ENCODE measurements around the gene AKT2.

The AKT2 gene

DNA sequence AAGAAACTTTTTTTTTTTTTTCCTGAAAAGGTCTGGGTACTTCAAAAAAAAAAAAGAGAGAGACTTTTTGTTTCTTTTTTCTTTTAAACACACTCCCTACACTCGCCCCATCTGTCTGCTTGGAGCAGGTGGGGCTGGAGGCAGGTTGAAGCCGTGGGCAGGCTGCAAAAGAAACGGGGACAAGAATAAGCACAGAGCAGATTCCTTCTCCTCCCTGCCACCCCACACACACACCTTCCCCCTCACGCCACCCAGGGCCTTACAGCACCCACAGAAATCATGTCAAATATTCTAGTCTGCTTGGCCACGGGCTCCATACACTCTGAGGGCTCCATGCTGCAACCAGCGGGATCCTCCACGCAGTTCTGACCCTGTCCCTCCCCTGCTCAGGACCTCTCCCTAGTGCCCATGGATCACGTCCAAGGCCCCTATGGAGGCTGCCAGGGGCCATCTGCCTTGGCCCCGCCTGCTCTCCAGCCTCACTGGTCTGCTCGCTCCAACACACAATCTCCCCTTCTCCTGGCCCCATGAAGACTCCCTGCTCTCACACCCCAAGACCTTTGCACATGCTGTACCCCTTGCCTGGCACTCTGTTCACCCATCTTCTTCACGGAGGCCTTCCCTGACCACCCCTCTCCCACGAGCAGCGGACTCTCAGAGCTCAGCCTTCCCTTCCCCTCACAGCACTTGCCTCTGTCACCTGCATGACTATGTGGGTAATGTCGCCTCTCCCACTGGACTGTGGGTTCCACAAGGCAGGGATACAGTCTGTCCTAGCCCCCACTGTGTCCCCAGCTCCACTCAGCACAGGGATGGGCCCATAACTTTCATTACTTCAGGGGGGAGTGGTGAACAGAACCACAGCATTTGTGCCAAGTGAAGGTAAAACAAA is 11.4 kb downstream of the AKT2 start:
- no peak for DNase-seq (ENCODE audit: low spot score)

GRCh38 chr19:40272261-40272660 is 12.9 kb downstream of the AKT2 start:
- no peak for DNase-seq (ENCODE audit: low spot score)

GRCh38 chr19:40271706-40272105 is 13.4 kb downstream of the AKT2 start:
- DNase-seq (ENCODE audit: low spot score), result no peak

- DNase-seq (ENCODE audit: low spot score), result no peak
Measured at GRCh38 chr19:40270362-40271089, 14.6 kb downstream of the AKT2 start.

DNA sequence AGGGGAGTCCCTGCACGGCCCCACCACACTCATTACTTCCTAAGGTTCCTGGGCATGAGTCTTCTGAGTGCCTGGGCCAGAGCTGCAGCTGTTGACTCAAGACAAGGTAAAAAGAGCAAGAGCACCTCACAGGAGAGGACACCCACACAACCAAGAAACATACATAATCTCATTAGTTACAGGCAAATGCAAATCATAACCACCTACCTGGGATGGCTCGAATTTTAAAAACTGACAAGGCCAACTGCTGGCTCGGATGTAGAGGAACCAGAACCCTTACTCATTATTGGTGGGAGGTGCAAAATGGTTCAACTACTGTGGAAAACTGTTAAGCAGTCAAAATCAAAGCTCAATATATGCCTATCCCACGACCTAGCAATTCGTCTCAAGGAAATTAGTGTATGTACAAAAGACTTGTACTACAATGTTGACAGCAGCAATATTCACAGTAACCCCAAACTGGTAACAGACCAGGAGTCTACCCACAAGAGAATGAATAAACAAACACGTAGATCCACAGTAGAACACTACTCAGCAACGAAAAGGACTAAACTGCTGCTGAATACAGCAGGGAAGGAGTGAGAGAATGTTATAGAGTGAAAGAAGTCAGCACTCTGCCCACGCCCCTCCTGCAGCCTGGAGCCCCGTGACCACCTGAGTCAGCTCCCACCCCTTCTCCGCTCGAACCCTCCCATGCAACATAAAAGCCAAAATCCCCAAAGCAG is 15.8 kb downstream of the AKT2 start:
- no peak for DNase-seq (ENCODE audit: low spot score)

- no peak for DNase-seq (ENCODE audit: low spot score)
Measured at GRCh38 chr19:40267601-40267997, 17.5 kb downstream of the AKT2 start.

DNA sequence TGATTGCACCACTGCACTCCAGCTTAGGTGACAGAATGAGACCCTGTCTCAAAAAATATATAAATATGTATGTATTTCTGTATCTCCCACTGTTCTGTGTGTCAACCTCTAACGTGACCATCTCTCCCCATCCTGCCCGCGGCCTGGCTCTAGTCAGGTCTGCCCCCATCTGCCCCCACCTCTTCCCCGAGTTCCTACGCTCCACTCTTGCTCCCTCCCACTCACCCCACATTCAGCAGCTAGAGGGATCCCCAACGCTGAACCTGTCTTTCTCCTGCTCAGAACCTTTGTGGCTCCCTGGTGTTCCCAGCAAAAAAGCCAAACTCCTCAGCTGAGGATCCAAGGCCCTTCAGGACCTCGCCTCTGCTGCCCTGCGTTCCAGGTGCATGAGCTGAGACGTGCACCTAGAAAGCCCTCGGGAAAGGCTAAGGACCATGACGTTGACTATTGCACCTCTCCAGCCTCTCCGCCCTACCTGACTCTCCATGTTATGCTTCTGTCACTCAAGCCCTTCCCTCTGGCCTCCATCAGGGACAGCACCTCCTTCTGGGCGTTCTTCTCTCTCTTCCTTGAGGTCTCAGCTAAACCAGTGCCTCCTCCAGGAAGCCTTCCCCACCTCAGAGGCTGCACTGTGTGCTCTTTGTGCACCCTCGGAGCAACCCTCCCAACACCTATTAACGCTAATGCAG is 18.1 kb downstream of the AKT2 start:
- DNase-seq (ENCODE audit: low spot score), result no peak

DNA sequence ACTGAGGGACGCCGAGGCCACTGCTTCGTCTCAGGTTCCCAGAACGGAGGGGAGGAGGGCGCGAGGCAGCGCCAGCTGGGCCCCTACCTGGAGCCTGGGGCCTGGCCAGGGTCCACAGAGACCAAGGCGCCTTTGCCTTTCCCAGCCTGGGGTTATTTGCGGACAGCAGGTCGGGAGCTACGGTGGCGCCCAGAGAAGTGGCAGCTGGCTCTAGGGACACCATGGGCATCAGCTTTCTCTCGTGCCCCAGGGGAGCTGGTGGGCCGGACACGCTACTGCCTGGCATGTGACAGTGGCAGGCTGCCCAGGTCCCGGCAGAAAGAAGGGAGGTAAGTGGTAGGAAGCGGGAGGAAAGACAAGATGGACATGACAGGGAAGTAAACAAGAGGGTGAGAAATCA is 19.0 kb downstream of the AKT2 start:
- no peak for DNase-seq (ENCODE audit: low spot score)

GRCh38 chr19:40265763-40266099 is 19.4 kb downstream of the AKT2 start:
- DNase-seq (ENCODE audit: low spot score), result no peak

DNA sequence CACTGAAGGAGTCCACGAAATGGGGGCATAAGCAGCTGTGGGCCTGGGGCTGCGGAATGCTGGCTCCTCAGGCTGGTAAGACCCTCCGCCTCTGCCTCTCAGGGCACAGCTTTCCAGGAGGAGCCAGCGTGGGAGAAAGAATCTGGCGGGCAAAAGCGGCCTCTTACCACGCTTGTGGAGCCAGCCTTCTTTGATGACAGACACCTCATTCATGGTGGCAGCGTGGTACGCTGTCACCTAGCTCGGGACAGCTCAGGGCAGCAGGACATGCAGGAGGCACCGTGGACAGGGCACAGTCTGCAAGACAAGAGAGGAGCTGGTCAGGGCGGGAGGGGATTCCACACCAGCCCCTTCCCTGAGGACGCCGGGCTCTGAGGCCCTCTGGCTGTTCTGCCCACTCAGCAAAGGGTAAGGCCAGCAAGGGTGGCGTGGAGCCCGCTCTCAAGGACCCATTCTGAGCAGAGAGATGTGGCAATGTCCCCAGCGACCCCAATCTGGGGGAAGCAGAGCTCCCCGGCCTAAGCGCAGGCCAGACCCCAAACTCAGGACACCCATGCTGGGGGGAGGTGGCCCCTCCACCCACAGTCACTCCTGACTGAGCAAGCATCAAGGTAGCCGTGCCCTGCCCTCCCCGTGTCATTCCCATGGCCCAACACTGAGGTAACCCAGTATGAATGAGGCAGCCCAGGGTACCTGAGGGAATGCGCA is 19.9 kb downstream of the AKT2 start:
- DNase-seq (ENCODE audit: low spot score), result no peak

DNA sequence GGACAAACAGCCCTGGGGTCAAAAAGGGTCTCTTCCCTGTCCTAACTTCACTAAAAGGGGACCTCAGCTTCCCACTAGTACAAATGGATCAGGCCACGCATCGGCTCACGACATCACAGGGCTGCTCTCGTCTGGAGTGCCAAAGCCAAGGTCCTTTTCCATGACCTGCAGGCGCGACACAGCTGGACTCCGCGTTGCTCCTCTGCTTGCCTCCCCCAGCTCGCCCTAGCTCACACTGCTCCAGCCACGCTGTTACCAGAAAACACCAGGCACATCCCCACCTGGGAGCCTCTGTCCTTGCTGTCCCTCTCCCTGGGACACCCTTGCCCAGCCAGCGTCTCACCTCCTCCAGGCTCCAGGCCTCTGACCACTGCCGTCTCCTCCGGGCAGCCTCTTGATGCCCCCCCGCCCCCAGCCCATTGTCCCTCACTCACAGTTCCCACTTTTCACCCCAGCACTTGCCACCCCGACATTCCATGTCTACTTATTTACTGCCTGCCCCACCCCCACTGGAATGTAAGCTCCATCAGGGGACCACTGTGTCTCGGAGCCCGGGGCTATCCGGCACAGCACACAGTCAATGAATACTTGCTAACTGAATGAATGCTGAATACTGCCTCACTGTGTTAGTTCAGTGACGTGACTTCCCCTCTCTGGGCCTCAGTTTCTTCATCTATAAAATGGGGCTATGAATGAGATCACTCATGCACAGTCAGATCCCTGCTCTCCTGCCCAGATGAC is 20.7 kb downstream of the AKT2 start:
- DNase-seq (ENCODE audit: low spot score), result no peak

- no peak for DNase-seq (ENCODE audit: low spot score)
Measured at GRCh38 chr19:40263440-40264313, 21.5 kb downstream of the AKT2 start.

GRCh38 chr19:40262422-40262821 is 22.7 kb downstream of the AKT2 start:
- no peak for DNase-seq (ENCODE audit: low spot score)

- DNase-seq (ENCODE audit: low spot score), result no peak
Measured at GRCh38 chr19:40261631-40262030, 23.5 kb downstream of the AKT2 start.

DNA sequence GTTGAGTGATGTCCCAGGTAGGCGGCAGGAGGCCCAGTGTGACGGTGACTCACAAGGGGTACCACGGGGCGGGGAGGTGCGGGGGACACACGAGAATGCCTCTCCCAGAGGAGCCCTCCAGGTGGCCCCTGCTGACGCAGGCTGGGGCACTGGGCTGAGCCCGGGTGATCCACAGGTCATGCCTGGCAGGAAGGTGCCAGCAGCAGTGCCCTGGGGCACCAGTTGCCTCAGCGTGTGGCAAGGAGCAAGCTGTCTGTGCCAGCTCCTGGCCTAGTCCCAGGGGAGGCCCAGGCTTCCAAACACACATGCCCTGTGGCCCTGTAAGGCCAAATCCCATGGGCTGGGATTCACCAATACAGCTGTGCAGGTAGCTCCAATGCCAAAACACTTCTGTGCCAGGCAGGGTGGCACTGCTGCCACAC is 28.0 kb downstream of the AKT2 start:
- DNase-seq (ENCODE audit: low spot score), result no peak

DNA sequence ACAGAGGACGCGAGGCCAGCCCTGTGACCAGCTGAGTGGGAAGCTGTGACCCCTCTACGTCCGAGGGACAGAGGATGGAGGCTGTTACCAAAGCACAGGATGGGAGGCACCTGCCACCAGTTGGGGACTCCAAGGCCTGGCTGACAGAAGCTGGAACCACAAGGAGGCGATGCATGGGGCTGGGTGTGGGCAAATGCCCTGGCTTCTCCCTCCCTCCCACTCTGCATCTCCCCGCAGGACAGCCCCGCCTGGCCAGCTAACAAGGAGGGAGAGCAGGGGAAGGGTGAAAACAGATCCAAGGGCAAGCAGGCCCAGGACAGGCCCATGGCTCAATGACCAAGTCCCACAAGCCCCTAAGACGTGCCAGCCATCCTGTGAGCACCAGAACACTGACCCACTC is 28.6 kb downstream of the AKT2 start:
- DNase-seq (ENCODE audit: low spot score), result no peak

GRCh38 chr19:40255619-40256166 is 29.5 kb downstream of the AKT2 start:
- DNase-seq (ENCODE audit: low spot score), result no peak

DNA sequence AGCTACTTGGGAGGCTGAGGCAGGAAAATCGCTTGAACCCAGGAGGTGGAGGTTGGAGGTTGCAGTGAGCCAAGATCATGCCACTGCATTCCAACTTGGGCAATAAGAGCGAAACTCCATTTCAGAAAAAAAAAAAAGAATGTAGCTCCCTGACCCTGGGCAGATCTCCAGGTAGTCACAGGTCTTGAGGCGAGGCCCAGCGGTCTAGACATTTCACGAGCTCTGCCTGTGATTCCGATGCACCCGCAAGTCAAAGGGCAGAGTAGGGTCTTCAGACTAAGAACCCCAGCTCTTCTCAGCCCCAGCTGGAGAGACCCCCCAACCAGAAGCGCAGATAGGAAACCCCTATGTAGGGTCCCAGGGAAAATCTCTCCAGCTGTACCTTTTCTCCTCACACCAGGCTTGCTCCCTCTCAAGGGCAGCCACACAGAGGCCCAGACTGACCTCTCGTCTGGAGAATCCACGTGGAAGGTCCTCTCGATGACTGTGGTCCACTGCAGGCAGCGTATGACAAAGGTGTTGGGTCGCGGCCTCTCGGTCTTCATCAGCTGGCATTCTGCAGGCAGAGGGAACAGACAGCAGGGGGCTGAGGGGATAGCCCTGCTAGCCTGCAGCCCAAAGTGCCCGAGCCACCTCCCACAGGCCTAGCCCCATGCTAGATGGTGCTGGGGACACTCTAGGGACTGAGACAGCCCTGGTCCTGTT is 30.3 kb downstream of the AKT2 start:
- DNase-seq (ENCODE audit: low spot score), result no peak

DNA sequence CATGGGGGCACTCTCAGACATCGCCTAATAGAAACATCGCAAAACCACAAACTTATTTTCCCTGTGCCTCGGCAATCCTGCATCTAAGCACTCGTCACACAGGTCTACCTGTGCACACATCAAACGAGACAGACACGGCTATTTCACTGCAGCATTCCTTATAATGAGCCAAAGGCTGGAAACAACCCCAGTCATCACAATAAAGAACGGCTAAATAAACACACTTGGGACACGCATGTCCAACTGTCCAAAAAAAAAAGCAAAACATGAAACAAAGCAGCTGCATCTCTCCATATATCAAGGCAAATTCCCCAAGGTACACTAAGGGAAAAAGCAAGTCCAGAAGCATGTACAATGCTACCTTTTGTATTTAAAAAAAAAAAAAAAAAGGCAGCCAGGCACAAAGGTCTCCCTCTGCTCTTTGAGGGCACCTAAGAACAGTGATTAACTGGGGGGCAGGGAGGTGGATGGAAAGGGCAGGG is 31.5 kb downstream of the AKT2 start:
- DNase-seq (ENCODE audit: low spot score), result no peak
